Tibial artery (tissue), 4 donors: Measurements from ENCODE around the gene IFNE.

Source experiments
- DNase-seq, 2 donors: peaks; one replicate each; pipeline ENCODE4 v3.0.0-alpha.2; 2019
- H3K27ac ChIP-seq, 2 donors: fragments of 200-600 bp; sonication (generic) in 1 of 2; 1 replicate in 1 of 2; 2 replicates in 1 of 2; pipeline ENCODE4 v1.5.1; 2018 to 2019; ENCODE audit warnings: mild to moderate bottlenecking in 1 of 2
- H3K27me3 ChIP-seq, 2 donors: fragments of 200-600 bp; sonication (generic) in 1 of 2; one replicate each; pipeline versions ENCODE4 v1.5.1 to v1.6.0; 2016 to 2019
- H3K36me3 ChIP-seq, 3 donors: fragments of 200-600 bp; sonication (generic) in 2 of 3; one replicate each; pipeline ENCODE4 v1.5.1; 2016 to 2019; ENCODE audit warnings: mild to moderate bottlenecking in 2 of 3
- H3K4me1 ChIP-seq, 4 donors: fragments of 200-600 bp; sonication (generic) in 2 of 4; 1 replicate in 3 of 4; 2 replicates in 1 of 4; pipeline ENCODE4 v1.5.1; 2016 to 2019
- H3K4me3 ChIP-seq, 2 donors: fragments of 200-600 bp; sonication (generic) in 1 of 2; 1 replicate in 1 of 2; 2 replicates in 1 of 2; pipeline ENCODE4 v1.5.1; 2018 to 2019; ENCODE audit warnings: mild to moderate bottlenecking in 2 of 2
- H3K9me3 ChIP-seq, 3 donors: fragments of 200-600 bp; sonication (generic) in 1 of 3; one replicate each; pipeline ENCODE4 v1.5.1; 2016 to 2019
- CTCF ChIP-seq, 2 experiments: fragments of 200-600 bp in 1 of 2; fragments of 450-650 bp in 1 of 2; IDR thresholded peaks; one replicate each; pipeline ENCODE4 v1.5.1; 2017 to 2019; ENCODE audit warnings: antibody characterized with exemption in 2 of 2, mild to moderate bottlenecking in 1 of 2, moderate library complexity in 1 of 2
- intact Hi-C: fragments of 100-400 bp; cut with DNase I; formaldehyde crosslinking; loops from one replicate; pipeline ENCODE4 v1.15.0; 2023; ENCODE audit warnings: low total_unique reads

Gene IFNE

DNA sequence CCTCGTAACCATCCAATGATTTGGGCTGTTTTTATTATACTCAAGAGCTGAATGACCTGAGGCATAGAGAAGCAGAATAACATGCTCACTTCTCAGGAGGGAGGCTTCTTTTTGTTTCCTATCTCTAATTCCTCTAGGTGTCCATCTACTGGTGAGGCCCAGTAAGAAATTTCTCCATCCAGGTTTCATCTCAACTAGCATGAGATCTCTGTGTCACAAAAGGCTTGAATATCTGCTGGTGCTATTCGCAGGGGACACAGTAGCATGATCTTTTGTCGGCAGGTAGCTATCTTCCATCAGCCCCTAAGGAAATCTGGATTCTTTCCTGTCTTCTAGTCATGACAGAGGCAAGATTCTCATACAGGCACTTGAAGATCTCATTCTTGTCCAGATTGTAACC, 8.9 kb downstream of the IFNE start:
- Histone ChIP-seq H3K4me1 (no peaks in the 10 kb centered on the region), H3K27me3 (no peaks in the 10 kb centered on the region), H3K9me3 (no peaks in the 10 kb centered on the region), H3K4me3 (no peak overlapping the region), H3K27ac (no peak overlapping the region), H3K36me3 (no peaks in the 10 kb centered on the region)
- TF ChIP-seq CTCF (IDR thresholded peaks at IDR 0.05) = no peak
- no peak for DNase-seq
- intact Hi-C loops = no loop called here

DNA sequence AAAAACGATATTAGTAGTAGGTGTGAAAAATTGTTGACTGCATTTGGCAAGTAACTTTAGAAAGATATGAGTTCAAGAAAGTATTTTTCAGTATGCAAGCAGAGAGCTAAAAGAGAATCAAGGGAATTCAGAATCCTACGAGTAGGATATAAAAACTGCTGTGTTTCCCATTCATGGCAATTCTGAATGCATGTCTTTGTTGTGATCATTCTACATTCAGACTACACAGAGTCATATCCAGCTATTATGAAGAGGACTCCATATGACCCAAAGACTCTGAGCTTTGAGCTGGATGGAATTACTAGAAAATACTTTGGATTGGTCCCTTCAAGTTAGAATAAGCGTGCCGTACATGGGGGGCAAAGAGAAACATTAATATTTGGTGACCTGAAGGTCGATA, 12.0 kb downstream of the IFNE start:
- no peak for TF ChIP-seq CTCF (IDR thresholded peaks at IDR 0.05)
- DNase-seq = no peak
- no peak overlapping the region for H3K27ac ChIP-seq
- no peaks in the 10 kb centered on the region for H3K36me3 ChIP-seq
- no peaks in the 10 kb centered on the region for H3K27me3 ChIP-seq
- no peak overlapping the region for H3K4me3 ChIP-seq
- H3K9me3 ChIP-seq = no peaks in the 10 kb centered on the region
- H3K4me1 ChIP-seq = no peaks in the 10 kb centered on the region
- intact Hi-C loops = no loop called here

DNA sequence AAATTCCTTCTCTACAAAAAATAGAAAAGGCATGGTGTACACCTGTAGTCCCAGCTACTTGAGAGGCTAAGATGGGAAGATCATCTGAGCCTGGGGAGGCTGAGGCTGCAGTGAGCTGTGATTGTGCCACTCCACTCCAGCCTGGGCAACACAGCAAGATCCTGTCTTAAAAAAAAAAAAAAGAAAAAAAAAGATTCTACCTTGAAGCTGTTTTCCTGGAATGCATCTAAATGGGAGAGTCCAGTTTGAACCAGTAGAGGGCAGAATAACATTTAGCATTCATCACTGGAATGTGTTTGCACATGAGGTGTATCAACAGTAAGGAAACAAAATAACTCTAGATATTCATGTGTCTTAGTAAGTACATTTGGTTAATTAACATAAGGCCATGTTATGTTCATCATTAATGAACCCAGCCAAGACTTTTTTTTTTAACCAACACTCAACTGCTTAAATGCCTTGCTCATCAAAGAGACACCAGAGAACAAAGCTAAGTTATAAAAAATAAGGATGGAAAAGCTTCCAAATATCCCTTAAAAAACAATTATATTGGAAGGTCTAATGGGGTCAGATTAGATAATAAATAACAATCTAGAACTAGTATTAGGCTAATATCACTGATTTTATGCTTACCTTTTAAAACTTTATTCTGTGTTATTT, 16.1 kb downstream of the IFNE start:
- DNase-seq = no peak
- peak; percentile 28 to 45 for TF ChIP-seq CTCF (IDR thresholded peaks at IDR 0.05)
- Histone ChIP-seq H3K9me3 (peaks cover 0 to 3% (median 3%) of the 10 kb centered on the region in 3 donors), H3K4me1 (no peaks in the 10 kb centered on the region), H3K36me3 (no peaks in the 10 kb centered on the region), H3K27me3 (no peaks in the 10 kb centered on the region), H3K27ac (no peak overlapping the region), H3K4me3 (no peak overlapping the region)
- intact Hi-C loops = no loop called here

DNA sequence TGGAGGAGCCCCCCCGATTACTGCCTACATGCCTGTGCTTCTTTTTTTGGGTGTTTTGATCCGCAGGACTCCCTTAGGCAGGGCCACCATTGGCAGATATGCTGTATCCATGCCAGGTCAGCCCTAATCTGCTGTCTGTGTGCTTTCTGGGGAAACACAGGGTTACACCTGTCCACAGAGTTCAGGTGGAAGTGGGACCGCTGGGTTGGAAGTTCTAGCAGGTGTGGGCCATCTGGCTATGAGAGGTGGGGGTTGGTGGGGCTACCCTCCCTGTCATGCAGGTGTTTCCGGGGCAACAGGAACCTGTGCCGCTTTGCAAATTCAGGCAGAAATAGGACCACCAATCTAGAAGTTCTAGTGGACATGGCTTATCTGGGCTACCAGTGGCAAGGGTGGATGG, 17.0 kb downstream of the IFNE start:
- intact Hi-C loops = no loop called here
- TF ChIP-seq CTCF (IDR thresholded peaks at IDR 0.05) = no peak

DNA sequence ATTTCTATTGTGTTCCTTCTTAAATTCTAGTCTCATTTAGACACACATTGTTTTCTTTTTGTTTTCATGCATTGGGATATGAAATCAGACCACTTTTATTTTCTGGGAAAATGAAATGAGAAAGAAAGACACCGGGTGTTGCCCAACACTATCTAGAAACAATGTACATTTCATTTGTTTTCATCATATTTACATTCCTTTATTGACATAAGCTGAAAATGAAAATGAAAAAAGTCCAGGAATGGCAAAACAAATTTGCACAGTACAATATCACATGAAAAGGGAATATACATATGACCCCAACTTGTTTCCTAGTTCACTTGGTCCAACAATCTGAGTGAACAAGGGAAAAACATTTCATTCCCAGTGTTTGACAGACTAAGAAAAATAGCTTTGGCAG, 20.7 kb downstream of the IFNE start:
- no peaks in the 10 kb centered on the region for H3K4me1 ChIP-seq
- DNase-seq = no peak
- intact Hi-C loops = no loop called here
- no peak for TF ChIP-seq CTCF (IDR thresholded peaks at IDR 0.05)
- no peak overlapping the region for H3K4me3 ChIP-seq
- peaks cover 0 to 3% (median 3%) of the 10 kb centered on the region in 3 donors for H3K9me3 ChIP-seq
- no peak overlapping the region for H3K27ac ChIP-seq
- no peaks in the 10 kb centered on the region for H3K27me3 ChIP-seq
- H3K36me3 ChIP-seq = no peaks in the 10 kb centered on the region

More for the DNA sequence above, 17.0 kb downstream of the IFNE start:
- no peak overlapping the region for H3K4me3 ChIP-seq
- H3K27me3 ChIP-seq = no peaks in the 10 kb centered on the region
- no peak for DNase-seq
- no peaks in the 10 kb centered on the region for H3K4me1 ChIP-seq
- no peaks in the 10 kb centered on the region for H3K36me3 ChIP-seq
- H3K9me3 ChIP-seq = peaks cover 0 to 3% (median 3%) of the 10 kb centered on the region in 3 donors
- no peak overlapping the region for H3K27ac ChIP-seq

- peak; percentile 41 to 52 for TF ChIP-seq CTCF (IDR thresholded peaks at IDR 0.05)
- Histone ChIP-seq H3K4me1 (no peaks in the 10 kb centered on the region), H3K36me3 (no peaks in the 10 kb centered on the region), H3K27me3 (no peaks in the 10 kb centered on the region), H3K9me3 (no peaks in the 10 kb centered on the region), H3K4me3 (no peak overlapping the region), H3K27ac (no peak overlapping the region)
- intact Hi-C loops = no loop called here
- DNase-seq = no peak
Observed at GRCh38 chr9:21455320-21455719, 26.8 kb downstream of the IFNE start.
